NCI-H2107 (cell line): ENCODE results near the gene MYH16.
"Not testable (repeated sequence)": the region's sequence is repeated elsewhere in the genome, so short reads cannot be mapped to it uniquely, and the experiment has no call there.

Experiments used
- DNase-seq: peaks from one replicate; lab custom pipeline; 2025; lab: John Stamatoyannopoulos, UW

The MYH16 gene

GRCh38 chr7:99355098-99355497, 82.5 kb downstream of the MYH16 start:
- DNase-seq = no peak

- DNase-seq = no peak
Measured at GRCh38 chr7:99357701-99358490, 85.3 kb downstream of the MYH16 start.

- DNase-seq = not testable (repeated sequence)
Measured at GRCh38 chr7:99358521-99358920, 85.9 kb downstream of the MYH16 start.

- DNase-seq = no peak
Measured at GRCh38 chr7:99359465-99360154, 87.0 kb downstream of the MYH16 start.
